ENCODE results near the gene TRMT61A.

DNA sequence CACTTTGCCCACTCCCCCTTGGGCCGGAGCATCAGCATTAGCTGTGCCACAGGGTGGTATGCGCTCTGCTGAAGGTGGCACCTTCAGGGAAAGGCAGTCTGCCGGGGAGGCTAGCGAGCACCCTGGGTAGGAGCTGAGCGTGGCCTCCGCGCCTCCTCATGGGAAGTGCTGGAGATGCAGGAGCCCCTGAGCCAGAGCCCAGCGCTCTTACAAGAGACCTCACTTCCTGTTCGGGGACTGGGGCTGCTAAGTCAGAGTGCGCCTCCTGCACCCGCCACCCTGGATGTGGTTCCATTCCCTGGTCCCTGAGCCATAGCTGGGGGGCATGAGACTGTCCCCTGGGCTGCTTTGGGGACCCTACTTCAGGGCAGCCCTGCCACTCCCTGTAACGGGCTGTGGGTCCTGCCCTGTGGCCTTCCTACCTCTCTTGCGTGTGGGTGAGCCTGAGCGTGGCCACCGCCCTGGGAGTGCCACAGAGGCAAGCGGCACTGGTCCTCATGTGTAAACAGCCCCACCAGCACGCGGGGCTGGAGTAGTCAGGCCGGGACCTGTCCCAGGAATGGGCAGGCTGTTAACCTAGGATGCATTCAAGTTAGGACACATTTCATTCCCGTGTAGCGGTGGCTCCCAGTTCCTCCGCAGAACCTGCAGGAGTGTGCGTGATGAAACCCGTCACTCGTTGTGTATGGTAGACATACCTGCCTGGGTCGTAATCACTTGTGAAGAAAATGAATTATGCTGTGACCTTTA is 53.1 kb downstream of the TRMT61A start:
- no peak for TF ChIP-seq CTCF (IDR thresholded peaks at IDR 0.05 in 2 of 3, conservative IDR thresholded peaks at IDR 0.05 in 1 of 3; ENCODE audit: borderline replicate concordance in 1 of 3, insufficient read depth in 1 of 3, low read depth in 2 of 3, low read length in 2 of 3)
- no peak for TF ChIP-seq SP1 (IDR thresholded peaks at IDR 0.05; ENCODE audit: low read depth)
- no peak for TF ChIP-seq ATF3 (IDR thresholded peaks at IDR 0.05)
- TF ChIP-seq POLR2A (IDR thresholded peaks at IDR 0.05; ENCODE audit: borderline replicate concordance, extremely low read depth, insufficient read depth, insufficient read length): no peak
